Measurements from ENCODE around the gene RPSA. TPM values are rescaled to one million over a fixed set of nuclear protein-coding genes. Genes with fewer than 3 reads are reported as not detected.
A peak's percentile ranks its signal among the peaks of the same experiment; 100 is the strongest.
"Not testable (repeated sequence)": the region's sequence is repeated elsewhere in the genome, so short reads cannot be mapped to it uniquely, and the experiment has no call there.

RPSA gene
- total RNA-seq, 1 experiment from 2014 or later = 1,562 TPM

DNA sequence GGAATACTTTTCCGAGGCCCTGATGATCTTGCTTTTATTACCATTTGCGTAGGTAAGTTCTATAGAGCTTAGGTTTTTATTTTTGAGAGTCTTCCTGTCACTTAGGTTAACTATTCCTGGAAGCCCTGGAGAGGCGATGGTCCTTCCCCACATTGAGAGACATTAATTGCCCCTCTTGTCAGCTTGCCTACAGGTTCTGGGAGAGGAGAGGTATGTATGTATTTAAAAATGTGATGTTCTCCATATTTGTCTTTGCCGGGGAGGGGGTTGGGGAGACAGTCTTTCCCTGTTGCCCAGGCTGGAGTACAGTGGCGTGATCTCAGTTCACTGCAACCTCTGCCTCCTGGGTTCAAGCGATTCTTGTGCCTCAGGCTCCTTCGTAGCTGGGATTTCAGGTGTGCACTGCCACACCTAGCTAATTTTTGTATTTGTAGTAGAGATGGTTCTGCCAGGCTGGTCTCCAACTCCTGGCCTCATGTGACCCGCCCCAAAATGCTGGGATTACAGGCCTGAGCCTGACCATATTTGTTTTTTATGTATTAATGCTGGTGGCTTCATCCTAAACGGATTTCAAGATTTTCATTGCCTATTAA, 6.2 kb downstream of the RPSA start:
- Mint-ChIP-seq H3K27ac (ENCODE audit: unreplicated experiment) (no peak overlapping the region), H3K27me3 (ENCODE audit: insufficient read depth, unreplicated experiment) (no peaks in the 10 kb centered on the region), H3K4me3 (ENCODE audit: unreplicated experiment) (no peak overlapping the region), H3K9me3 (ENCODE audit: unreplicated experiment) (no peaks in the 10 kb centered on the region), H3K4me1 (ENCODE audit: low read depth, unreplicated experiment) (peaks cover 18% of the 10 kb centered on the region), H3K36me3 (ENCODE audit: insufficient read depth, unreplicated experiment) (peaks cover 87% of the 10 kb centered on the region)
- Histone ChIP-seq H3K9me3 (no peaks in the 10 kb centered on the region), H3K36me3 (ENCODE audit: control insufficient read depth, insufficient read depth, low read length) (peaks cover 4% of the 10 kb centered on the region), H3K4me1 (peaks cover 7% of the 10 kb centered on the region), H3K4me3 (ENCODE audit: low read depth, low read length) (no peak overlapping the region), H3K27me3 (replicated peaks; ENCODE audit: control insufficient read depth, insufficient read depth, low read length) (no peaks in the 10 kb centered on the region)
- DNase-seq = no peak
- POLR2A ChIA-PET = no interaction called here
- TF ChIP-seq, protein P1, sequence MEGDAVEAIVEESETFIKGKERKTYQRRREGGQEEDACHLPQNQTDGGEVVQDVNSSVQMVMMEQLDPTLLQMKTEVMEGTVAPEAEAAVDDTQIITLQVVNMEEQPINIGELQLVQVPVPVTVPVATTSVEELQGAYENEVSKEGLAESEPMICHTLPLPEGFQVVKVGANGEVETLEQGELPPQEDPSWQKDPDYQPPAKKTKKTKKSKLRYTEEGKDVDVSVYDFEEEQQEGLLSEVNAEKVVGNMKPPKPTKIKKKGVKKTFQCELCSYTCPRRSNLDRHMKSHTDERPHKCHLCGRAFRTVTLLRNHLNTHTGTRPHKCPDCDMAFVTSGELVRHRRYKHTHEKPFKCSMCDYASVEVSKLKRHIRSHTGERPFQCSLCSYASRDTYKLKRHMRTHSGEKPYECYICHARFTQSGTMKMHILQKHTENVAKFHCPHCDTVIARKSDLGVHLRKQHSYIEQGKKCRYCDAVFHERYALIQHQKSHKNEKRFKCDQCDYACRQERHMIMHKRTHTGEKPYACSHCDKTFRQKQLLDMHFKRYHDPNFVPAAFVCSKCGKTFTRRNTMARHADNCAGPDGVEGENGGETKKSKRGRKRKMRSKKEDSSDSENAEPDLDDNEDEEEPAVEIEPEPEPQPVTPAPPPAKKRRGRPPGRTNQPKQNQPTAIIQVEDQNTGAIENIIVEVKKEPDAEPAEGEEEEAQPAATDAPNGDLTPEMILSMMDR (IDR thresholded peaks at IDR 0.05; ENCODE audit: insufficient read depth in 1 of 2, low read depth in 1 of 2, low read length in 1 of 2, severe bottlenecking in 1 of 2, unreplicated experiment in 1 of 2) = no peak
- no TSS peak for BruUV-seq (replicated peaks)
- intact Hi-C loops (cut with micrococcal nuclease; ENCODE audit: unreplicated experiment) = no loop called here
- CTCF ChIA-PET = no interaction called here

DNA sequence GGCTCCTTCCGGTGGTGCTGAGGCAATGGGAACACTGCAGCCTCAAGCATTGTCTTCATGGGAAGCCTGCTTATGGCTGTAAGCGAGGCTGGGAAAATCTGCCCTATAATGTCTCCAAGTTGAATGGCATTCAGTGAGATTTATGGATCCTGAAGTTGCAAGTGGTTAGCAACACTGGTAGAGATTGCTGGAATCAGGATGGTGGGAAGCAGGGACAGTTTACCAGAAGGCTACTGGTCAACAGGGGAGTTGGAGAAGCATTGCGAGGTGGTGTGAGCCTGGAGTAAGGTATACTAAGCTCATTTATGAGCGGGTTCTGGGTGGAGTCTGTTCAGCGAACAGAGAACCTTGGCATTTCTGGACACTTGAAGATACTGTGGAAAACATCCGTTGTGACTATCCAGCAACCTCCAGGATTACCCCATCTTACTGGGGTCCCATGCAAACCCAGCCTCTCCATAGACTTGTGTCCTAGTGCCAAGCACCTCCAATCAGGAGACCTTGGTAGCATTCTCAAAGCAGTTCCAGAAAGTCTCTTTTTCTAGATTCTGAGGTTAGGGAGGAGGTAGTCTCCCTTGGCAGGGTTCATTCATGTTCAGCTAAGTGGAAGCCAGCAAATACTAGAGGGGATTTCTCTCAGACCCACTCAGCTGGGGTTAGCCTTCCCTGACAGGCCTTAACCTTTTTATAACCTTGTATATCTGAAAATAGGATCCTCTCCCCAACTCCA, 7.3 kb downstream of the RPSA start:
- POLR2A ChIA-PET = no interaction called here
- peaks cover 4% of the 10 kb centered on the region for H3K36me3 ChIP-seq (ENCODE audit: control insufficient read depth, insufficient read depth, low read length)

DNA sequence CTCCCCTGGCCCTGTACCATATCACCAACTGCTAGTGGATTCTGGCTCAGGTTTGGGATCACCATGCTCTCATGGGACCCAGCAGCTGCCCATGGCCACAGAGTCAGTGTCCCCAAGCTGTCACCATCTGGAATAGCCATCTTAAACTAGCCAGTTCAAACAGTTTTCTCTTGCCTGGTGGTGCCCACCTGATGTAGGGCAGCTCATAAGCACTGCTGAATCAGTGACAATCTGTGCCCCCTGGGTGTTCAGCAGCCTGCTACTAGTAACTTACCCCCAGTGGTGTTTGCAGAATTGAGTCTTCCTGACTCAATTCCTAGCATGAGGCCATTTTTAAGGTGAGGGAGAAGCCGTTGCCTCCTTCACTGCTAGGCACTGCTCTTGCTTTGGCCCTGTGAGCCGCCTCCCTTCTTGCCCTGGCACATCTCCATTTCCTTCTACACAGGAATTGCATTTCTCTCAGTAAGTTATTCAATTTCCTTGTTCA, 7.9 kb downstream of the RPSA start:
- intact Hi-C loops (cut with micrococcal nuclease; ENCODE audit: unreplicated experiment) = no loop called here
- TF ChIP-seq, protein P1 (IDR thresholded peaks at IDR 0.05; ENCODE audit: insufficient read depth in 1 of 2, low read depth in 1 of 2, low read length in 1 of 2, severe bottlenecking in 1 of 2, unreplicated experiment in 1 of 2) = no peak
- H3K4me1 ChIP-seq = peaks cover 6% of the 10 kb centered on the region; the same call in 1 of the 2 replicates
- no peak overlapping the region for H3K4me3 ChIP-seq (ENCODE audit: low read depth, low read length)
- no peaks in the 10 kb centered on the region for H3K9me3 ChIP-seq
- Mint-ChIP-seq H3K4me1 (ENCODE audit: low read depth, unreplicated experiment) (peaks cover 17% of the 10 kb centered on the region), H3K4me3 (ENCODE audit: unreplicated experiment) (no peak overlapping the region), H3K36me3 (ENCODE audit: insufficient read depth, unreplicated experiment) (peaks cover 70% of the 10 kb centered on the region), H3K27me3 (ENCODE audit: insufficient read depth, unreplicated experiment) (no peaks in the 10 kb centered on the region), H3K27ac (ENCODE audit: unreplicated experiment) (peak overlapping the region; percentile 39), H3K9me3 (ENCODE audit: unreplicated experiment) (no peaks in the 10 kb centered on the region)
- DNase-seq = no peak
- no TSS peak for BruUV-seq (replicated peaks)
- CTCF ChIA-PET = no interaction called here
- peaks cover 4% of the 10 kb centered on the region for H3K36me3 ChIP-seq (ENCODE audit: control insufficient read depth, insufficient read depth, low read length)
- H3K27me3 ChIP-seq (replicated peaks; ENCODE audit: control insufficient read depth, insufficient read depth, low read length) = no peaks in the 10 kb centered on the region
- POLR2A ChIA-PET = no interaction called here

More for the DNA sequence above, 7.3 kb downstream of the RPSA start:
- Histone ChIP-seq H3K9me3 (no peaks in the 10 kb centered on the region), H3K4me1 (no peaks in the 10 kb centered on the region; the same call in 1 of the 2 replicates), H3K27me3 (replicated peaks; ENCODE audit: control insufficient read depth, insufficient read depth, low read length) (no peaks in the 10 kb centered on the region), H3K4me3 (ENCODE audit: low read depth, low read length) (no peak overlapping the region)
- Mint-ChIP-seq H3K4me1 (ENCODE audit: low read depth, unreplicated experiment) (peaks cover 17% of the 10 kb centered on the region), H3K27me3 (ENCODE audit: insufficient read depth, unreplicated experiment) (no peaks in the 10 kb centered on the region), H3K36me3 (ENCODE audit: insufficient read depth, unreplicated experiment) (peaks cover 77% of the 10 kb centered on the region), H3K9me3 (ENCODE audit: unreplicated experiment) (no peaks in the 10 kb centered on the region), H3K27ac (ENCODE audit: unreplicated experiment) (no peak overlapping the region), H3K4me3 (ENCODE audit: unreplicated experiment) (no peak overlapping the region)
- CTCF ChIA-PET = no interaction called here
- DNase-seq = no peak
- BruUV-seq (replicated peaks) = no TSS peak
- intact Hi-C loops (cut with micrococcal nuclease; ENCODE audit: unreplicated experiment) = no loop called here
- TF ChIP-seq, protein P1 (IDR thresholded peaks at IDR 0.05; ENCODE audit: insufficient read depth in 1 of 2, low read depth in 1 of 2, low read length in 1 of 2, severe bottlenecking in 1 of 2, unreplicated experiment in 1 of 2) = no peak

DNA sequence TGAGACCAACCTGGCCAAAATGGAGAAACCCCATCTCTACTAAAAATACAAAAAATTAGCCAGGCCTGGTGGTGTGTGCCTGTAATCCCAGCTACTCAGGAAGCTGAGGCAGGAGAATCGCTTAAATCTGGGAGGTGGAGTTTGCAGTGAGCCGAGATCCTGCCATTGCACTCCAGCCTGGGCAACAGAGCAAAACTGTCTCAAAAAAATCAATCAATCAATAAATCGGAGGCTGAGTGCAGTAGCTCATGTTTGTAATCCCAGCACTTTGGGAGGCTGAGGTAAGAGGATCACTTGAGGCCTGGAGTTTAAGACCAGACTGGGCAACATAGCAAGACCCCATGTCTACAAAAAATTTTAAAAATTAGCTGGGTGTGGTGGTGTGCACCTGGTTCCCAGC, 8.8 kb downstream of the RPSA start:
- Mint-ChIP-seq H3K36me3 (ENCODE audit: insufficient read depth, unreplicated experiment) (peaks cover 62% of the 10 kb centered on the region), H3K27ac (ENCODE audit: unreplicated experiment) (peak overlapping the region; percentile 39), H3K4me1 (ENCODE audit: low read depth, unreplicated experiment) (peaks cover 17% of the 10 kb centered on the region)
- H3K4me1 ChIP-seq; H3K36me3 ChIP-seq (ENCODE audit: control insufficient read depth, insufficient read depth, low read length); H3K27me3 ChIP-seq (replicated peaks; ENCODE audit: control insufficient read depth, insufficient read depth, low read length); H3K27me3 Mint-ChIP-seq (ENCODE audit: insufficient read depth, unreplicated experiment); H3K9me3 ChIP-seq; H3K9me3 Mint-ChIP-seq (ENCODE audit: unreplicated experiment); POLR2A ChIA-PET; DNase-seq; intact Hi-C loops (cut with micrococcal nuclease; ENCODE audit: unreplicated experiment); H3K4me3 Mint-ChIP-seq (ENCODE audit: unreplicated experiment); H3K4me3 ChIP-seq (ENCODE audit: low read depth, low read length); CTCF ChIA-PET; BruUV-seq (replicated peaks): not testable (repeated sequence)

All from Caco-2 (cell line).